Right renal pelvis (tissue), 4 donors: ENCODE data around the gene NEURL1. TPM values are rescaled to one million over a fixed set of nuclear protein-coding genes. Genes with fewer than 3 reads are reported as not detected.
"Not testable (repeated sequence)": the region's sequence is repeated elsewhere in the genome, so short reads cannot be mapped to it uniquely, and the experiment has no call there.

Experiments
- DNase-seq, 4 donors: peaks; one replicate each; pipeline ENCODE4 v3.0.0-alpha.2; 2013; ENCODE audit warnings: low read depth in 4 of 4, low spot score in 3 of 4, missing footprints in 1 of 4
- polyA plus RNA-seq, 4 donors: library from polyadenylated mRNA; unstranded; fragments of 120-200 nt; gene quantifications; one replicate each; pipeline ENCODE4 v1.2.1, GENCODE V29; 2013; ENCODE audit not compliant: insufficient read length in 4 of 4

The NEURL1 gene
- polyA plus RNA-seq, 4 donors: 1.2 to 1.7 (median 1.4) TPM

GRCh38 chr10:103600325-103600724, 106.8 kb downstream of the NEURL1 start:
- no peak for DNase-seq

GRCh38 chr10:103600956-103601569, 107.6 kb downstream of the NEURL1 start:
- no peak for DNase-seq

GRCh38 chr10:103602028-103602851, 108.7 kb downstream of the NEURL1 start:
- DNase-seq: no peak

- no peak for DNase-seq
These were observed 109.3 kb downstream of the NEURL1 start for GRCh38 chr10:103602852-103603155.

GRCh38 chr10:103603382-103603781, 109.9 kb downstream of the NEURL1 start:
- no peak for DNase-seq

- no peak for DNase-seq
These were observed 112.0 kb downstream of the NEURL1 start for GRCh38 chr10:103605359-103606096.

- DNase-seq: not testable (repeated sequence)
These were observed 112.6 kb downstream of the NEURL1 start for GRCh38 chr10:103606097-103606438.

GRCh38 chr10:103607051-103607450, 113.5 kb downstream of the NEURL1 start:
- not testable (repeated sequence) for DNase-seq

- DNase-seq: not testable (repeated sequence)
These were observed 114.6 kb downstream of the NEURL1 start for GRCh38 chr10:103608056-103608455.

GRCh38 chr10:103609231-103610082, 116.0 kb downstream of the NEURL1 start:
- DNase-seq: no peak

- DNase-seq: no peak
These were observed 116.6 kb downstream of the NEURL1 start for GRCh38 chr10:103610083-103610472.

GRCh38 chr10:103610921-103611511, 117.5 kb downstream of the NEURL1 start:
- DNase-seq: no peak

- DNase-seq: no peak
These were observed 119.2 kb downstream of the NEURL1 start for GRCh38 chr10:103612462-103613365.

- DNase-seq: no peak
These were observed 120.1 kb downstream of the NEURL1 start for GRCh38 chr10:103613616-103614015.

GRCh38 chr10:103614306-103615158, 121.0 kb downstream of the NEURL1 start:
- DNase-seq: no peak

- no peak for DNase-seq
These were observed 123.4 kb downstream of the NEURL1 start for GRCh38 chr10:103616705-103617601.

GRCh38 chr10:103617602-103618385, 124.3 kb downstream of the NEURL1 start:
- no peak for DNase-seq
